ENCODE measurements around the gene RFX2. TPM values are rescaled to one million over a fixed set of nuclear protein-coding genes. Genes with fewer than 3 reads are reported as not detected.
A peak's percentile ranks its signal among the peaks of the same experiment; 100 is the strongest.

Gene RFX2
- total and polyA plus RNA-seq, 9 of the 15 experiments (the other 6 are each of a cell fraction or from before 2014, with no cell fraction given), result 3.6 to 18.7 (median 8.7) TPM

DNA sequence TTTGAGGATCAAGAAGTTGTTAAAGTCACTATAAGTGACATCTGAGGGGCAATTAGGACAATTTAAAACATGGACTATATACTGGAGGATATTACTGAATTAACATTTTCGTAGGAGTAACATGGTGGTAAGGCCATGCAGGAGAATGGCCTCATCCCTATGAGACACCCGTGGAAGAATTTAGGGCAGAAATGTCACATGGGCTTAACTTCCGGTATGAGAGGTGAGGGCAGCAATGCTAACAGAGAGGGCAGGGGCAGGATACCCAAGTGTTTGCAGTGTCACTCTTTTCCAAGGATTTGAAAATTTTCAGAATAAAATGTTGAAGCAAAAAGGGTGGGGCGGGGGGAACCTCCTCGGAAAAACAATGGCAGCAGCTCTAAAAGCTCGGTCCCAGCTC is 156.0 kb downstream of the RFX2 start (continued):
- TF ChIP-seq, protein P1, sequence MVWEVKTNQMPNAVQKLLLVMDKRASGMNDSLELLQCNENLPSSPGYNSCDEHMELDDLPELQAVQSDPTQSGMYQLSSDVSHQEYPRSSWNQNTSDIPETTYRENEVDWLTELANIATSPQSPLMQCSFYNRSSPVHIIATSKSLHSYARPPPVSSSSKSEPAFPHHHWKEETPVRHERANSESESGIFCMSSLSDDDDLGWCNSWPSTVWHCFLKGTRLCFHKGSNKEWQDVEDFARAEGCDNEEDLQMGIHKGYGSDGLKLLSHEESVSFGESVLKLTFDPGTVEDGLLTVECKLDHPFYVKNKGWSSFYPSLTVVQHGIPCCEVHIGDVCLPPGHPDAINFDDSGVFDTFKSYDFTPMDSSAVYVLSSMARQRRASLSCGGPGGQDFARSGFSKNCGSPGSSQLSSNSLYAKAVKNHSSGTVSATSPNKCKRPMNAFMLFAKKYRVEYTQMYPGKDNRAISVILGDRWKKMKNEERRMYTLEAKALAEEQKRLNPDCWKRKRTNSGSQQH (CRISPR knock-in tag; IDR thresholded peaks at IDR 0.05), result no peak
- TF ChIP-seq FUS (optimal IDR thresholded peaks at IDR 0.05; ENCODE audit: low read depth, low read length), result no peak
- TF ChIP-seq, protein P2, sequence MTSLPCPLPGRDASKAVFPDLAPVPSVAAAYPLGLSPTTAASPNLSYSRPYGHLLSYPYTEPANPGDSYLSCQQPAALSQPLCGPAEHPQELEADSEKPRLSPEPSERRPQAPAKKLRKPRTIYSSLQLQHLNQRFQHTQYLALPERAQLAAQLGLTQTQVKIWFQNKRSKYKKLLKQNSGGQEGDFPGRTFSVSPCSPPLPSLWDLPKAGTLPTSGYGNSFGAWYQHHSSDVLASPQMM (CRISPR knock-in tag; IDR thresholded peaks at IDR 0.05), result no peak

DNA sequence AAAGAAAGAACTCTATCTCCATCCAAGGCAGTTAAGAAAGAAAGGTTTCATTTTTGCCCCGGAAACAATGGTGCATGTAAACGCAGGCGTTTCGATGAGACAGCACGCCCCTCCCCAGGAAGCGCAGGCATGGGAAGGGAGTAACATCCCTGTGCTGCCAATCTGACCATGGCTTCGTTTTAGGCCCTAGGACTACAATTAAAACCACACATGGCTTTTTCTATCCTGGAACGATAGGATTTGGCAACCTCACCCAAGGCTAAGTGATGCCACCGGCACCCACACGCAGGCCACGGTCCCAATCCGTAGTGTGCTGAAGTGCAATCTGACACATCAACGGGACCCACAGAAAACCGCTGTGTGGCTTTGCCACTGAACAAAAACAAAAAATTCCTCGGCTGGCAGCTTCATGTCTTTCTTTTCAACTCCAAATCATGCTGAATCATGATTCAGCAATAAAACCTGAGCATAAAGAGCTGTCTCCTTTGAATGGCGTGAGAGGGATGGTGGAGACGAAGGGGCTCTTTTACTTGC is 156.6 kb downstream of the RFX2 start:
- DNase-seq (ENCODE audit: extremely low read depth in 1 of 4, low spot score in 3 of 4) (peak; percentile 41 to 60 (median 46)), FAIRE-seq (peak; percentile 69), ATAC-seq (peak; percentile 65)
- H3K4me2 ChIP-seq (ENCODE audit: insufficient read depth, low read length), result peak overlapping the region; percentile 71
- peak overlapping the region; percentile 70 for H3K27ac ChIP-seq (ENCODE audit: extremely low read depth, low read depth, low read length)
- H3K9ac ChIP-seq (ENCODE audit: insufficient read depth in 1 of 2, low read depth in 2 of 2, low read length in 2 of 2), result peak overlapping the region; percentile 65 to 86
- peaks cover 1% of the 10 kb centered on the region for H3K9me1 ChIP-seq (ENCODE audit: control insufficient read depth, insufficient read depth, low read length)
- WGBS (ENCODE audit: insufficient coverage, low coverage, missing lambda C conversion rate), result 6% methylated on average over 17 of the region's 17 CpGs
- H4K20me1 ChIP-seq (replicated peaks; ENCODE audit: control insufficient read depth, insufficient read depth, low read length), result peaks cover 26% of the 10 kb centered on the region; the same call in 1 of the 2 replicates
- H2AFZ ChIP-seq (ENCODE audit: low read depth, low read length), result peak overlapping the region; percentile 18
- no peaks in the 10 kb centered on the region for H3K27me3 ChIP-seq (ENCODE audit: control insufficient read depth in 2 of 2, insufficient read depth in 2 of 2, low read length in 2 of 2)
- no TSS peak for BruUV-seq (replicated peaks)
- no peaks in the 10 kb centered on the region for H3K9me3 ChIP-seq (replicated peaks; ENCODE audit: control insufficient read depth, insufficient read depth, low read depth, low read length)
- in situ Hi-C loops (cut with MboI) (no loop called here), intact Hi-C loops (cut with micrococcal nuclease) (no loop called here)
- peaks cover 50% of the 10 kb centered on the region for H3K36me3 ChIP-seq (ENCODE audit: control insufficient read depth, insufficient read depth, low read length)
- ChIA-PET POLR2A (interaction anchor here (0.6 to 4.7 kb wide), 4 partner anchors 10 to 100 kb away, joined by 3 to 41 read pairs (median 4); no protein-coding TSS in a partner anchor), CTCF (ENCODE audit: low intra/inter-chr PET ratio) (no interaction called here)
- peaks cover 98% of the 10 kb centered on the region for H3K79me2 ChIP-seq (ENCODE audit: control insufficient read depth, insufficient read depth, low read length)
- H3K4me3 ChIP-seq, result peak overlapping the region; percentile 1; the same call in 1 of the 2 replicates
- H3K4me1 ChIP-seq (replicated peaks in 1 of 2; ENCODE audit: control insufficient read depth in 2 of 2, insufficient read depth in 2 of 2, low read length in 2 of 2), result peaks cover 43 to 46% of the 10 kb centered on the region in 2 experiments
- TF ChIP-seq ELF4 (CRISPR knock-in tag; IDR thresholded peaks at IDR 0.05) (0 out of 2 replicates have a peak, but pooled peaks have one; percentile 5), C11orf30 (IDR thresholded peaks at IDR 0.05; ENCODE audit: low read depth) (peak; percentile 97), MCM2 (IDR thresholded peaks at IDR 0.05; ENCODE audit: low read depth) (no peak), NFIC (IDR thresholded peaks at IDR 0.05) (peak; percentile 20; the same call in 1 of the 2 replicates), RBFOX2 (IDR thresholded peaks at IDR 0.05; ENCODE audit: low read depth, low read length) (no peak; the same call in 1 of the 2 replicates), CCAR2 (IDR thresholded peaks at IDR 0.05; ENCODE audit: low read depth, low read length) (no peak), EWSR1 (IDR thresholded peaks at IDR 0.05; ENCODE audit: borderline replicate concordance, low read depth, partially characterized antibody) (no peak), DDX20 (tag; IDR thresholded peaks at IDR 0.05; ENCODE audit: low read depth) (no peak), ZNF24 (IDR thresholded peaks at IDR 0.05) (peak; percentile 64; the same call in 1 of the 2 replicates), POLR2AphosphoS5 (IDR thresholded peaks at IDR 0.05; ENCODE audit: control insufficient read depth, insufficient read depth, low read depth, low read length) (no peak)
- TF ChIP-seq, protein P3, sequence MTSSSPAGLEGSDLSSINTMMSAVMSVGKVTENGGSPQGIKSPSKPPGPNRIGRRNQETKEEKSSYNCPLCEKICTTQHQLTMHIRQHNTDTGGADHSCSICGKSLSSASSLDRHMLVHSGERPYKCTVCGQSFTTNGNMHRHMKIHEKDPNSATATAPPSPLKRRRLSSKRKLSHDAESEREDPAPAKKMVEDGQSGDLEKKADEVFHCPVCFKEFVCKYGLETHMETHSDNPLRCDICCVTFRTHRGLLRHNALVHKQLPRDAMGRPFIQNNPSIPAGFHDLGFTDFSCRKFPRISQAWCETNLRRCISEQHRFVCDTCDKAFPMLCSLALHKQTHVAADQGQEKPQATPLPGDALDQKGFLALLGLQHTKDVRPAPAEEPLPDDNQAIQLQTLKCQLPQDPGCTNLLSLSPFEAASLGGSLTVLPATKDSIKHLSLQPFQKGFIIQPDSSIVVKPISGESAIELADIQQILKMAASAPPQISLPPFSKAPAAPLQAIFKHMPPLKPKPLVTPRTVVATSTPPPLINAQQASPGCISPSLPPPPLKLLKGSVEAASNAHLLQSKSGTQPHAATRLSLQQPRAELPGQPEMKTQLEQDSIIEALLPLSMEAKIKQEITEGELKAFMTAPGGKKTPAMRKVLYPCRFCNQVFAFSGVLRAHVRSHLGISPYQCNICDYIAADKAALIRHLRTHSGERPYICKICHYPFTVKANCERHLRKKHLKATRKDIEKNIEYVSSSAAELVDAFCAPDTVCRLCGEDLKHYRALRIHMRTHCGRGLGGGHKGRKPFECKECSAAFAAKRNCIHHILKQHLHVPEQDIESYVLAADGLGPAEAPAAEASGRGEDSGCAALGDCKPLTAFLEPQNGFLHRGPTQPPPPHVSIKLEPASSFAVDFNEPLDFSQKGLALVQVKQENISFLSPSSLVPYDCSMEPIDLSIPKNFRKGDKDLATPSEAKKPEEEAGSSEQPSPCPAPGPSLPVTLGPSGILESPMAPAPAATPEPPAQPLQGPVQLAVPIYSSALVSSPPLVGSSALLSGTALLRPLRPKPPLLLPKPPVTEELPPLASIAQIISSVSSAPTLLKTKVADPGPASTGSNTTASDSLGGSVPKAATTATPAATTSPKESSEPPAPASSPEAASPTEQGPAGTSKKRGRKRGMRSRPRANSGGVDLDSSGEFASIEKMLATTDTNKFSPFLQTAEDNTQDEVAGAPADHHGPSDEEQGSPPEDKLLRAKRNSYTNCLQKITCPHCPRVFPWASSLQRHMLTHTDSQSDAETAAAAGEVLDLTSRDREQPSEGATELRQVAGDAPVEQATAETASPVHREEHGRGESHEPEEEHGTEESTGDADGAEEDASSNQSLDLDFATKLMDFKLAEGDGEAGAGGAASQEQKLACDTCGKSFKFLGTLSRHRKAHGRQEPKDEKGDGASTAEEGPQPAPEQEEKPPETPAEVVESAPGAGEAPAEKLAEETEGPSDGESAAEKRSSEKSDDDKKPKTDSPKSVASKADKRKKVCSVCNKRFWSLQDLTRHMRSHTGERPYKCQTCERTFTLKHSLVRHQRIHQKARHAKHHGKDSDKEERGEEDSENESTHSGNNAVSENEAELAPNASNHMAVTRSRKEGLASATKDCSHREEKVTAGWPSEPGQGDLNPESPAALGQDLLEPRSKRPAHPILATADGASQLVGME (CRISPR knock-in tag; IDR thresholded peaks at IDR 0.05), result no peak; the same call in 1 of the 2 replicates
